Measurements from ENCODE around the gene TGFB2.

Gene TGFB2

GRCh38 chr1:218459878-218460711 is 115.0 kb downstream of the TGFB2 start:
- H3K27me3 ChIP-seq (replicated peaks; ENCODE audit: control insufficient read depth, insufficient read depth, low read length): no peaks in the 10 kb centered on the region
- no peaks in the 10 kb centered on the region for H3K36me3 ChIP-seq (ENCODE audit: control insufficient read depth, insufficient read depth, low read length)
- DNase-seq (ENCODE audit: extremely low read depth, insufficient read length): no peak
- no peak overlapping the region for H3K4me3 ChIP-seq (replicated peaks; ENCODE audit: low read depth, low read length)
- TF ChIP-seq CTCF (IDR thresholded peaks at IDR 0.05; ENCODE audit: insufficient read depth, low read length, poor library complexity, severe bottlenecking): no peak

GRCh38 chr1:218461351-218461750 is 116.2 kb downstream of the TGFB2 start:
- Histone ChIP-seq H3K27me3 (replicated peaks; ENCODE audit: control insufficient read depth, insufficient read depth, low read length) (no peaks in the 10 kb centered on the region), H3K4me3 (replicated peaks; ENCODE audit: low read depth, low read length) (no peak overlapping the region), H3K36me3 (ENCODE audit: control insufficient read depth, insufficient read depth, low read length) (no peaks in the 10 kb centered on the region)
- TF ChIP-seq CTCF (IDR thresholded peaks at IDR 0.05; ENCODE audit: insufficient read depth, low read length, poor library complexity, severe bottlenecking): no peak
- DNase-seq (ENCODE audit: extremely low read depth, insufficient read length): no peak

- Histone ChIP-seq H3K36me3 (ENCODE audit: control insufficient read depth, insufficient read depth, low read length) (no peaks in the 10 kb centered on the region), H3K4me3 (replicated peaks; ENCODE audit: low read depth, low read length) (no peak overlapping the region), H3K27me3 (replicated peaks; ENCODE audit: control insufficient read depth, insufficient read depth, low read length) (no peaks in the 10 kb centered on the region)
- DNase-seq (ENCODE audit: extremely low read depth, insufficient read length): no peak
- no peak for TF ChIP-seq CTCF (IDR thresholded peaks at IDR 0.05; ENCODE audit: insufficient read depth, low read length, poor library complexity, severe bottlenecking)
Observed at GRCh38 chr1:218462116-218462515, 117.0 kb downstream of the TGFB2 start.

GRCh38 chr1:218462587-218462986 is 117.5 kb downstream of the TGFB2 start:
- H3K4me3 ChIP-seq (replicated peaks; ENCODE audit: low read depth, low read length): no peak overlapping the region
- no peak for DNase-seq (ENCODE audit: extremely low read depth, insufficient read length)
- H3K36me3 ChIP-seq (ENCODE audit: control insufficient read depth, insufficient read depth, low read length): no peaks in the 10 kb centered on the region
- TF ChIP-seq CTCF (IDR thresholded peaks at IDR 0.05; ENCODE audit: insufficient read depth, low read length, poor library complexity, severe bottlenecking): no peak
- no peaks in the 10 kb centered on the region for H3K27me3 ChIP-seq (replicated peaks; ENCODE audit: control insufficient read depth, insufficient read depth, low read length)

GRCh38 chr1:218463194-218464156 is 118.3 kb downstream of the TGFB2 start:
- no peak overlapping the region for H3K4me3 ChIP-seq (replicated peaks; ENCODE audit: low read depth, low read length)
- no peak for TF ChIP-seq CTCF (IDR thresholded peaks at IDR 0.05; ENCODE audit: insufficient read depth, low read length, poor library complexity, severe bottlenecking)
- DNase-seq (ENCODE audit: extremely low read depth, insufficient read length): no peak

More at GRCh38 chr1:218463194-218464156, 118.3 kb downstream of the TGFB2 start:
- Histone ChIP-seq H3K36me3 (ENCODE audit: control insufficient read depth, insufficient read depth, low read length) (no peaks in the 10 kb centered on the region), H3K27me3 (replicated peaks; ENCODE audit: control insufficient read depth, insufficient read depth, low read length) (no peaks in the 10 kb centered on the region)
